GM19468 (cell line): ENCODE data around the gene ACVR1B.

Source experiments
- ATAC-seq: cut with Tn5 transposase; IDR thresholded peaks from one replicate; pipeline ENCODE4 v1.9.1; 2021; ENCODE audit warnings: mild to moderate bottlenecking, moderate library complexity, moderate number of reproducible peaks; ENCODE audit not compliant: unreplicated experiment; ENCODE audit errors: extremely low read depth

The ACVR1B gene

GRCh38 chr12:52036587-52037171 lies 85.2 kb downstream of the ACVR1B start:
- no peak for ATAC-seq

- ATAC-seq: no peak
Observed at GRCh38 chr12:52037248-52037861, 85.9 kb downstream of the ACVR1B start.

GRCh38 chr12:52038447-52038846 lies 86.9 kb downstream of the ACVR1B start:
- ATAC-seq: no peak

GRCh38 chr12:52041035-52041434 lies 89.5 kb downstream of the ACVR1B start:
- ATAC-seq: no peak

GRCh38 chr12:52041695-52042123 lies 90.2 kb downstream of the ACVR1B start:
- no peak for ATAC-seq

- no peak for ATAC-seq
Observed at GRCh38 chr12:52042706-52043385, 91.3 kb downstream of the ACVR1B start.

GRCh38 chr12:52043386-52044212 lies 92.1 kb downstream of the ACVR1B start:
- no peak for ATAC-seq

GRCh38 chr12:52044292-52044983 lies 92.9 kb downstream of the ACVR1B start:
- no peak for ATAC-seq

- no peak for ATAC-seq
Observed at GRCh38 chr12:52045794-52046199, 94.3 kb downstream of the ACVR1B start.
